Parathyroid adenoma (tissue), 2 donors: ENCODE results near the gene PDXDC1.
"Not testable (repeated sequence)": the region's sequence is repeated elsewhere in the genome, so short reads cannot be mapped to it uniquely, and the experiment has no call there.

Source experiments
- H2AFZ ChIP-seq: fragments of 300-600 bp; sonication (generic); one replicate; pipeline ENCODE4 v1.7.0; 2017; ENCODE audit warnings: antibody characterized with exemption, mild to moderate bottlenecking
- H3K27ac ChIP-seq: fragments of 300-600 bp; sonication (generic); one replicate; pipeline ENCODE4 v1.7.0; 2017
- H3K27me3 ChIP-seq: fragments of 300-600 bp; sonication (generic); one replicate; pipeline ENCODE4 v1.7.0; 2017; ENCODE audit warnings: low read length; ENCODE audit not compliant: control insufficient read depth, insufficient read depth
- H3K36me3 ChIP-seq: fragments of 300-600 bp; sonication (generic); one replicate; pipeline ENCODE4 v1.7.0; 2017; ENCODE audit warnings: low read length; ENCODE audit not compliant: control insufficient read depth, insufficient read depth
- H3K4me1 ChIP-seq: fragments of 300-600 bp; sonication (generic); one replicate; pipeline ENCODE4 v1.7.0; 2017; ENCODE audit warnings: control low read depth
- H3K4me2 ChIP-seq: fragments of 300-600 bp; sonication (generic); one replicate; pipeline ENCODE4 v1.7.0; 2017; ENCODE audit warnings: low read length
- H3K4me3 ChIP-seq: fragments of 300-600 bp; sonication (generic); one replicate; pipeline ENCODE4 v1.7.0; 2017; ENCODE audit warnings: low read depth, low read length
- H3K79me2 ChIP-seq: fragments of 300-600 bp; sonication (generic); one replicate; pipeline ENCODE4 v1.7.0; 2017; ENCODE audit warnings: control low read depth
- H3K9ac ChIP-seq: fragments of 300-600 bp; sonication (generic); one replicate; pipeline ENCODE4 v1.7.0; 2017; ENCODE audit warnings: mild to moderate bottlenecking
- H3K9me3 ChIP-seq: fragments of 300-600 bp; sonication (generic); one replicate; pipeline ENCODE4 v1.7.0; 2017; ENCODE audit warnings: low read length; ENCODE audit not compliant: control insufficient read depth
- TF ChIP-seq, protein P1 (sequence below): fragments of 300-600 bp; sonication (generic); IDR thresholded peaks from one replicate; pipeline ENCODE4 v1.7.0; 2017; ENCODE audit warnings: antibody characterized with exemption, mild to moderate bottlenecking
- donor health status: primary hyperparathyroidism.

PDXDC1 gene

GRCh38 chr16:15037745-15038144 lies 62.9 kb downstream of the PDXDC1 start:
- Histone ChIP-seq H3K27me3 (no peaks in the 10 kb centered on the region), H2AFZ (no peak overlapping the region), H3K4me2 (no peak overlapping the region), H3K9ac (no peak overlapping the region), H3K36me3 (no peaks in the 10 kb centered on the region), H3K4me3 (no peak overlapping the region), H3K4me1 (no peaks in the 10 kb centered on the region), H3K27ac (no peak overlapping the region), H3K9me3 (no peaks in the 10 kb centered on the region), H3K79me2 (no peaks in the 10 kb centered on the region)
- TF ChIP-seq, protein P1, sequence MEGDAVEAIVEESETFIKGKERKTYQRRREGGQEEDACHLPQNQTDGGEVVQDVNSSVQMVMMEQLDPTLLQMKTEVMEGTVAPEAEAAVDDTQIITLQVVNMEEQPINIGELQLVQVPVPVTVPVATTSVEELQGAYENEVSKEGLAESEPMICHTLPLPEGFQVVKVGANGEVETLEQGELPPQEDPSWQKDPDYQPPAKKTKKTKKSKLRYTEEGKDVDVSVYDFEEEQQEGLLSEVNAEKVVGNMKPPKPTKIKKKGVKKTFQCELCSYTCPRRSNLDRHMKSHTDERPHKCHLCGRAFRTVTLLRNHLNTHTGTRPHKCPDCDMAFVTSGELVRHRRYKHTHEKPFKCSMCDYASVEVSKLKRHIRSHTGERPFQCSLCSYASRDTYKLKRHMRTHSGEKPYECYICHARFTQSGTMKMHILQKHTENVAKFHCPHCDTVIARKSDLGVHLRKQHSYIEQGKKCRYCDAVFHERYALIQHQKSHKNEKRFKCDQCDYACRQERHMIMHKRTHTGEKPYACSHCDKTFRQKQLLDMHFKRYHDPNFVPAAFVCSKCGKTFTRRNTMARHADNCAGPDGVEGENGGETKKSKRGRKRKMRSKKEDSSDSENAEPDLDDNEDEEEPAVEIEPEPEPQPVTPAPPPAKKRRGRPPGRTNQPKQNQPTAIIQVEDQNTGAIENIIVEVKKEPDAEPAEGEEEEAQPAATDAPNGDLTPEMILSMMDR = no peak

GRCh38 chr16:15038689-15039088 lies 63.9 kb downstream of the PDXDC1 start:
- H3K9me3 ChIP-seq = no peaks in the 10 kb centered on the region
- H3K4me1 ChIP-seq = no peaks in the 10 kb centered on the region
- H2AFZ ChIP-seq = no peak overlapping the region
- no peaks in the 10 kb centered on the region for H3K36me3 ChIP-seq
- H3K27ac ChIP-seq = no peak overlapping the region
- no peaks in the 10 kb centered on the region for H3K27me3 ChIP-seq
- no peaks in the 10 kb centered on the region for H3K79me2 ChIP-seq
- H3K4me3 ChIP-seq = no peak overlapping the region
- no peak overlapping the region for H3K4me2 ChIP-seq
- TF ChIP-seq, protein P1 = no peak
- H3K9ac ChIP-seq = no peak overlapping the region

- Histone ChIP-seq H3K4me1 (no peaks in the 10 kb centered on the region), H2AFZ (no peak overlapping the region), H3K36me3 (no peaks in the 10 kb centered on the region), H3K4me2 (no peak overlapping the region), H3K9me3 (no peaks in the 10 kb centered on the region), H3K9ac (no peak overlapping the region), H3K4me3 (no peak overlapping the region), H3K79me2 (no peaks in the 10 kb centered on the region), H3K27me3 (no peaks in the 10 kb centered on the region), H3K27ac (no peak overlapping the region)
- TF ChIP-seq, protein P1 = peak; percentile 39
These were observed 66.6 kb downstream of the PDXDC1 start for GRCh38 chr16:15041271-15042004.

DNA sequence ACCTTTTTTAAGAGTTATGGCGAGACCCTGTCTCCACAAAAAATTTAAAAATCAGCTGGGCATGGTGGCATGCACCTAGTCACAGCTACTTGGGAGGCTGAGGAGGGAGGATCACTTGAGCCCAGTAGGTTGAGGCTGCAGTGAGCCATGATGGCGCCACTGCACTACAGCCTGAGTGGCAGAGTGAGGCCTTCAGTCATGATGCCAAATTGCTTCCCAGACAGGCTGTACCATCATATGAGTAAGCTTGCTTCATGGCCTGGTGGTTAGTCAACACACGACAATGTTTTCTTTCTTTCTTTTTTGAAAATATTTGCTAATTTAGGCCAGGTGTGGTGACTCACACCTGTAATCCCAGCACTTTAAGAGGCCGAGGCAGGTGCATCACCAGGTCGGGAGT lies 68.5 kb downstream of the PDXDC1 start:
- TF ChIP-seq, protein P1 = no peak
- H3K27me3 ChIP-seq = no peaks in the 10 kb centered on the region
- H3K4me1 ChIP-seq = no peaks in the 10 kb centered on the region
- no peak overlapping the region for H3K4me2 ChIP-seq
- no peak overlapping the region for H2AFZ ChIP-seq
- no peaks in the 10 kb centered on the region for H3K36me3 ChIP-seq
- no peak overlapping the region for H3K27ac ChIP-seq
- H3K9me3 ChIP-seq = no peaks in the 10 kb centered on the region
- no peak overlapping the region for H3K4me3 ChIP-seq
- no peak overlapping the region for H3K9ac ChIP-seq
- no peaks in the 10 kb centered on the region for H3K79me2 ChIP-seq

DNA sequence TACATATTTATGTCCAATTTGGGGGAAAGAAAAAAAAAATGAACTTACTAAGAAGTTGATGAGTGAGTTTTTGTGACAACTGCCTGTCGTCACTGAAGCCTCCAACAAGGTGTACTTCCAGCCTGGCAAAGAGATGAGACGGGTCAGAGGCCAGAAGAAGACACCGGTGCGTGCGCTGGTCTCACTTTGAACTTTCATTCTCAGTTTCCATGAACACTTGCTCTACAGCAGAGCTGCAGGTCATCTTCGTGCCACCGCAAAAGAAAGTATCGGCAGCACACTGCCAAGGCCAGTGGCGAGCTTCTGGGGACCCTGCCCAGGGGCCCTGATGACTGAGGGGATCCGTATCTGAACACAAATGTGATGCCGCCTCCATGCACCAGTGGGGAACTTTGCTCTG lies 69.5 kb downstream of the PDXDC1 start:
- Histone ChIP-seq H3K36me3 (no peaks in the 10 kb centered on the region), H2AFZ (no peak overlapping the region), H3K4me1 (no peaks in the 10 kb centered on the region), H3K4me2 (no peak overlapping the region), H3K79me2 (no peaks in the 10 kb centered on the region), H3K4me3 (no peak overlapping the region), H3K27ac (no peak overlapping the region), H3K27me3 (no peaks in the 10 kb centered on the region), H3K9me3 (no peaks in the 10 kb centered on the region), H3K9ac (no peak overlapping the region)
- TF ChIP-seq, protein P1 = no peak

DNA sequence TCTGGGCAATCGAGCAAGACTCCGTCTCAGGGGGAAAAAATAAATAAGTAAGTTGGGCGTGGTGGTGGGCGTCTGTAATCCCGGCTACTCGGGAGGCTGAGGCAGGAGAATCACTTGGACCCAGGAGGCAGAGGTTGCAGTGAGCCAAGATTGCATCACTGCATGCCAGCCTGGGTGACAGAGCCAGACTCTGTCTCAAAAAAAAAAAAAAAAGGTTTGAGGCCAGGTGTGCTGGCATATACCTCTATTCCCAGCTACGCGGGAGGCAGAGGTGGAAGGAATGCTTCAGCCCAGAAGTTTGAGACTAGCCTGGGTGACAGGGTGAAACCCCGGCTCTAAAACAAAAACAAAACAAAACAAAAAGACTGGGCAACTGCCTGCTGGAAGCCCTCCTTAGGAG lies 70.4 kb downstream of the PDXDC1 start:
- H3K79me2 ChIP-seq, H3K4me1 ChIP-seq, H3K9ac ChIP-seq, H3K4me3 ChIP-seq, H3K9me3 ChIP-seq, H2AFZ ChIP-seq, H3K36me3 ChIP-seq, H3K27ac ChIP-seq, H3K4me2 ChIP-seq, H3K27me3 ChIP-seq: not testable (repeated sequence)
